H9 (cell line): Measurements from ENCODE around the gene PCGF3. TPM values are rescaled to one million over a fixed set of nuclear protein-coding genes. Genes with fewer than 3 reads are reported as not detected.

Source experiments
- DNase-seq: peaks from one replicate; pipeline ENCODE4 v3.0.0-alpha.2; 2017
- H2AFZ ChIP-seq: one replicate; pipeline ENCODE4 v1.6.1; 2013; ENCODE audit warnings: mild to moderate bottlenecking, low read length, control low read depth, moderate library complexity
- H2AK5ac ChIP-seq: 2 replicates; pipeline ENCODE4 v1.6.1; 2013; ENCODE audit warnings: low read length, control low read depth, mixed read lengths; ENCODE audit not compliant: insufficient read length
- H2BK120ac ChIP-seq: one replicate; pipeline ENCODE4 v1.6.1; 2013; ENCODE audit warnings: low read depth, mild to moderate bottlenecking, low read length, control low read depth, inconsistent platforms; ENCODE audit not compliant: poor library complexity, severe bottlenecking
- H2BK12ac ChIP-seq: 2 replicates; pipeline ENCODE4 v1.6.1; 2013; ENCODE audit warnings: low read length, control low read depth, mixed read lengths, low read depth; ENCODE audit not compliant: insufficient read length
- H2BK15ac ChIP-seq: 2 replicates; pipeline ENCODE4 v1.6.1; 2013; ENCODE audit warnings: low read depth, low read length, control low read depth
- H2BK20ac ChIP-seq: one replicate; pipeline ENCODE4 v1.6.1; 2013; ENCODE audit warnings: low read depth, mild to moderate bottlenecking, low read length, control low read depth, inconsistent platforms; ENCODE audit not compliant: poor library complexity, severe bottlenecking
- H2BK5ac ChIP-seq: 2 replicates; pipeline ENCODE4 v1.6.1; 2013; ENCODE audit warnings: low read length, control low read depth, mixed read lengths; ENCODE audit not compliant: insufficient read length
- H3K14ac ChIP-seq: 2 replicates; pipeline ENCODE4 v1.6.1; 2013; ENCODE audit warnings: low read length, control low read depth; ENCODE audit not compliant: insufficient read depth
- H3K18ac ChIP-seq: 2 replicates; pipeline ENCODE4 v1.6.1; 2013; ENCODE audit warnings: low read depth, mild to moderate bottlenecking, mixed read lengths, low read length, control low read depth; ENCODE audit not compliant: insufficient read length
- H3K23ac ChIP-seq: 2 replicates; pipeline ENCODE4 v1.6.1; 2013; ENCODE audit warnings: low read length, control low read depth, mixed read lengths, low read depth; ENCODE audit not compliant: insufficient read length
- H3K23me2 ChIP-seq: 2 replicates; pipeline ENCODE4 v1.6.1; 2013; ENCODE audit warnings: low read depth, mild to moderate bottlenecking, mixed read lengths, low read length, control low read depth; ENCODE audit not compliant: insufficient read length, poor library complexity, severe bottlenecking
- H3K27ac ChIP-seq: 2 replicates; pipeline ENCODE4 v1.5.1; 2013; ENCODE audit warnings: low read length, control low read depth, mixed read lengths, low read depth; ENCODE audit not compliant: insufficient read length
- H3K27me3 ChIP-seq: 2 replicates; pipeline ENCODE4 v1.6.1; 2013; ENCODE audit warnings: low read length, control low read depth, inconsistent platforms; ENCODE audit not compliant: insufficient read depth
- H3K4ac ChIP-seq: 2 replicates; pipeline ENCODE4 v1.6.1; 2013; ENCODE audit warnings: low read depth, mild to moderate bottlenecking, control low read depth, inconsistent platforms, low read length, moderate library complexity
- H3K4me1 ChIP-seq: 2 replicates; pipeline ENCODE4 v1.6.1; 2013; ENCODE audit warnings: low read length, control low read depth, inconsistent platforms; ENCODE audit not compliant: insufficient read depth
- H3K4me2 ChIP-seq: 2 replicates; pipeline ENCODE4 v1.6.1; 2013; ENCODE audit warnings: low read length, control low read depth, mixed read lengths; ENCODE audit not compliant: insufficient read length, insufficient read depth
- H3K56ac ChIP-seq: 2 replicates; pipeline ENCODE4 v1.6.1; 2013; ENCODE audit warnings: low read depth, mild to moderate bottlenecking, mixed read lengths, low read length, control low read depth; ENCODE audit not compliant: insufficient read length
- H3K79me1 ChIP-seq: 2 replicates; pipeline ENCODE4 v1.6.1; 2013; ENCODE audit warnings: low read depth, mild to moderate bottlenecking, moderate library complexity, low read length, control low read depth, inconsistent platforms; ENCODE audit not compliant: insufficient read depth, poor library complexity, severe bottlenecking
- H3K79me2 ChIP-seq: 2 replicates; pipeline ENCODE4 v1.6.1; 2013; ENCODE audit warnings: low read length, control low read depth, inconsistent platforms; ENCODE audit not compliant: insufficient read depth
- H3K9ac ChIP-seq: 2 replicates; pipeline ENCODE4 v1.6.1; 2013; ENCODE audit warnings: low read length, control low read depth, mixed read lengths; ENCODE audit not compliant: insufficient read length; ENCODE audit errors: extremely low read depth
- H3K9me3 ChIP-seq: one replicate; pipeline ENCODE4 v1.6.1; 2013; ENCODE audit warnings: low read depth, low read length, inconsistent platforms; ENCODE audit not compliant: control insufficient read depth
- H3T11ph ChIP-seq: one replicate; pipeline ENCODE4 v1.6.1; 2013; ENCODE audit warnings: mild to moderate bottlenecking, low read length, control low read depth, inconsistent platforms
- H4K20me1 ChIP-seq: one replicate; pipeline ENCODE4 v1.6.1; 2013; ENCODE audit not compliant: control insufficient read depth, insufficient read length, insufficient read depth
- H4K5ac ChIP-seq: 2 replicates; pipeline ENCODE4 v1.6.1; 2013; ENCODE audit warnings: low read depth, mild to moderate bottlenecking, mixed read lengths, low read length, control low read depth; ENCODE audit not compliant: insufficient read length
- H4K8ac ChIP-seq: replicated peaks from 2 replicates; pipeline ENCODE4 v1.6.1; 2013; ENCODE audit warnings: low read length, control low read depth, mixed read lengths, low read depth; ENCODE audit not compliant: insufficient read length
- H4K91ac ChIP-seq: 2 replicates; pipeline ENCODE4 v1.6.1; 2013; ENCODE audit warnings: low read depth, mild to moderate bottlenecking, moderate library complexity, mixed read lengths, low read length, control low read depth; ENCODE audit not compliant: insufficient read length
- H3K27ac Mint-ChIP-seq, 3 experiments: 2 replicates in 2 of 3; 3 replicates in 1 of 3; pipeline ENCODE4 v1.8.0; 2020 to 2021; ENCODE audit warnings: mixed read lengths in 3 of 3, mild to moderate bottlenecking in 1 of 3, moderate library complexity in 1 of 3
- H3K27me3 Mint-ChIP-seq: 2 replicates; pipeline ENCODE4 v1.8.0; 2021; ENCODE audit warnings: low read depth, mild to moderate bottlenecking, moderate library complexity, mixed read lengths
- H3K36me3 Mint-ChIP-seq, 3 experiments: 2 replicates in 2 of 3; 3 replicates in 1 of 3; pipeline ENCODE4 v1.8.0; 2020 to 2021; ENCODE audit warnings: low read depth in 3 of 3, mixed read lengths in 3 of 3; ENCODE audit not compliant: insufficient read depth in 1 of 3
- H3K4me1 Mint-ChIP-seq, 2 experiments: 2 replicates each; pipeline ENCODE4 v1.8.0; 2020; ENCODE audit warnings: mixed read lengths in 2 of 2
- H3K4me3 Mint-ChIP-seq, 2 experiments: 2 replicates in 1 of 2; 3 replicates in 1 of 2; pipeline ENCODE4 v1.8.0; 2020 to 2021; ENCODE audit warnings: mild to moderate bottlenecking in 2 of 2, mixed read lengths in 2 of 2, moderate library complexity in 1 of 2
- H3K9me3 Mint-ChIP-seq, 2 experiments: 2 replicates in 1 of 2; 3 replicates in 1 of 2; pipeline ENCODE4 v1.8.0; 2020; ENCODE audit warnings: mild to moderate bottlenecking in 2 of 2, mixed read lengths in 2 of 2, moderate library complexity in 1 of 2
- CTCF ChIP-seq: fragments of 200-600 bp; sonication (generic); conservative IDR thresholded peaks from 3 replicates; pipeline ENCODE4 v1.8.0; 2021; ENCODE audit warnings: antibody characterized with exemption, mild to moderate bottlenecking
- WGBS: extraction: QIAGEN DNeasy Blood & Tissue Kit; methylation state at CpG from one replicate; pipeline ENCODE4 v1.1.7; 2013; ENCODE audit warnings: missing lambda C conversion rate, low lambda C conversion rate, mixed read lengths; ENCODE audit not compliant: insufficient read length; ENCODE audit errors: extremely low coverage; 5-methylcytosine and 5-hydroxymethylcytosine counted together
- total RNA-seq: library from RNA; stranded (reverse); gene quantifications from 2 replicates; pipeline ENCODE4 v1.2.1, GENCODE V29; 2021

PCGF3 gene
- total RNA-seq, 1 experiment from 2014 or later, result 43.1 TPM

DNA sequence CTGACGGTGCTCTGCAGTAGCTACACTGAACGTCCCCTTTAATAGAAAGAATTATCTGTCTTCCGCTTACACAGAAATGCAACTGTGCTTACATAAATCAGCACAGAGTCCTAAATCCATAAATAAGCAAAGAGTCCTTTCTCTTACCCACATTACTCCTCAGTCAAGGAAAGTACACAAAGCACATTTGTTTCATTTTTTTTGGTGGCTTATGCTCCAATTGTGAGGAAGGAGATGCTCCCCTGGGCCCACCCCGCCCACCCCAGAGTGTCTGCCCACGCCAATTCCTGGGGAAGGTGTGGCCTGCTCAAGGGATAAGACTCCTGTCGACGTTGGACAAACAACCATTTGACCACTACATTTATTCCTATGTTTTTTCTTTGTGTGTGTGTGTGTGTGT is 66.5 kb downstream of the PCGF3 start:
- Histone ChIP-seq H4K5ac (no peak overlapping the region), H3K56ac (no peak overlapping the region), H3K27me3 (no peaks in the 10 kb centered on the region), H3K9me3 (no peaks in the 10 kb centered on the region), H3K23ac (no peak overlapping the region), H4K91ac (no peak overlapping the region), H2BK12ac (no peak overlapping the region), H3K23me2 (no peaks in the 10 kb centered on the region), H2BK5ac (no peak overlapping the region), H3K4ac (no peak overlapping the region), H3K27ac (no peak overlapping the region), H3K4me1 (no peaks in the 10 kb centered on the region), H3K14ac (no peak overlapping the region), H3K9ac (no peak overlapping the region), H4K8ac (no peak overlapping the region), H2BK20ac (no peak overlapping the region), H2AK5ac (no peak overlapping the region), H2BK15ac (no peak overlapping the region), H3K79me2 (peaks cover 5% of the 10 kb centered on the region; the same call in 1 of the 2 replicates), H3T11ph (no peak overlapping the region), H3K4me2 (no peak overlapping the region), H4K20me1 (no peaks in the 10 kb centered on the region), H2BK120ac (no peak overlapping the region), H2AFZ (no peak overlapping the region), H3K18ac (no peak overlapping the region), H3K79me1 (no peaks in the 10 kb centered on the region)
- no CpG with 5 or more reads among the region's 7 CpGs for WGBS
- H3K27ac Mint-ChIP-seq, result no peak overlapping the region
- peaks cover 13 to 18% of the 10 kb centered on the region in 2 experiments for H3K4me1 Mint-ChIP-seq
- DNase-seq, result no peak
- H3K4me3 Mint-ChIP-seq, result no peak overlapping the region
- no peaks in the 10 kb centered on the region for H3K27me3 Mint-ChIP-seq
- peaks cover 46 to 79% (median 67%) of the 10 kb centered on the region in 3 experiments for H3K36me3 Mint-ChIP-seq
- H3K9me3 Mint-ChIP-seq, result no peaks in the 10 kb centered on the region
- TF ChIP-seq CTCF, result no peak
